Keratinocyte (primary cell): Measurements from ENCODE around the gene LCOR.

Experiments
- CTCF ChIP-seq, 3 experiments: IDR thresholded peaks in 1 of 3; conservative IDR thresholded peaks in 1 of 3; optimal IDR thresholded peaks in 1 of 3; 2 replicates in 2 of 3; 3 replicates in 1 of 3; pipeline versions ENCODE3 to v1.5.1; 2011; ENCODE audit warnings: low read length in 3 of 3, mild to moderate bottlenecking in 3 of 3, moderate library complexity in 2 of 3, control low read depth in 1 of 3, inconsistent platforms in 1 of 3; ENCODE audit not compliant: insufficient read depth in 2 of 3; ENCODE audit errors: extremely low read depth in 1 of 3
- EZH2 ChIP-seq: IDR thresholded peaks from one replicate; pipeline ENCODE4 v1.6.1; 2012; ENCODE audit warnings: inconsistent platforms, mild to moderate bottlenecking, low read length, moderate library complexity

GRCh38 chr10:96890172-96890513 lies 58.0 kb downstream of the LCOR start:
- TF ChIP-seq CTCF (optimal IDR thresholded peaks at IDR 0.05 in 1 of 3, IDR thresholded peaks at IDR 0.05 in 1 of 3, conservative IDR thresholded peaks at IDR 0.05 in 1 of 3; ENCODE audit: extremely low read depth in 1 of 3, insufficient read depth in 2 of 3, low read length in 3 of 3), result no peak
- no peak for TF ChIP-seq EZH2
